ENCODE results near the gene SEMA4D.

SEMA4D gene

GRCh38 chr9:89358376-89358916 is 139.5 kb downstream of the SEMA4D start:
- 93 to 94% methylated on average over 3 of the region's 3 CpGs for WGBS, 2 experiments

GRCh38 chr9:89357331-89358197 is 140.3 kb downstream of the SEMA4D start:
- Histone ChIP-seq H3K27ac (ENCODE audit: insufficient read depth, low read depth, low read length, poor library complexity, severe bottlenecking) (no peak overlapping the region), H3K4me3 (ENCODE audit: insufficient read depth, low read depth, low read length) (no peak overlapping the region), H3K27me3 (ENCODE audit: control insufficient read depth, insufficient read depth, low read length, poor library complexity, severe bottlenecking) (no peaks in the 10 kb centered on the region), H3K36me3 (ENCODE audit: control insufficient read depth, insufficient read depth, low read length) (peaks cover 42% of the 10 kb centered on the region), H3K9me3 (ENCODE audit: control insufficient read depth, low read length) (no peaks in the 10 kb centered on the region), H3K4me1 (ENCODE audit: control insufficient read depth, insufficient read depth, low read length) (no peaks in the 10 kb centered on the region)
- WGBS, 2 experiments: 95 to 96% methylated on average over 8 of the region's 8 CpGs

More at GRCh38 chr9:89358376-89358916, 139.5 kb downstream of the SEMA4D start:
- H3K36me3 ChIP-seq (ENCODE audit: control insufficient read depth, insufficient read depth, low read length): peaks cover 40% of the 10 kb centered on the region
- H3K27ac ChIP-seq (ENCODE audit: insufficient read depth, low read depth, low read length, poor library complexity, severe bottlenecking): no peak overlapping the region
- H3K4me1 ChIP-seq (ENCODE audit: control insufficient read depth, insufficient read depth, low read length): no peaks in the 10 kb centered on the region
- no peaks in the 10 kb centered on the region for H3K9me3 ChIP-seq (ENCODE audit: control insufficient read depth, low read length)
- H3K27me3 ChIP-seq (ENCODE audit: control insufficient read depth, insufficient read depth, low read length, poor library complexity, severe bottlenecking): no peaks in the 10 kb centered on the region
- H3K4me3 ChIP-seq (ENCODE audit: insufficient read depth, low read depth, low read length): no peak overlapping the region

GRCh38 chr9:89356782-89357181 is 141.1 kb downstream of the SEMA4D start:
- H3K27me3 ChIP-seq (ENCODE audit: control insufficient read depth, insufficient read depth, low read length, poor library complexity, severe bottlenecking): no peaks in the 10 kb centered on the region
- H3K27ac ChIP-seq (ENCODE audit: insufficient read depth, low read depth, low read length, poor library complexity, severe bottlenecking): no peak overlapping the region
- no peak overlapping the region for H3K4me3 ChIP-seq (ENCODE audit: insufficient read depth, low read depth, low read length)
- peaks cover 50% of the 10 kb centered on the region for H3K36me3 ChIP-seq (ENCODE audit: control insufficient read depth, insufficient read depth, low read length)
- no peaks in the 10 kb centered on the region for H3K9me3 ChIP-seq (ENCODE audit: control insufficient read depth, low read length)
- 88 to 97% methylated on average over 2 of the region's 2 CpGs for WGBS, 2 experiments
- H3K4me1 ChIP-seq (ENCODE audit: control insufficient read depth, insufficient read depth, low read length): no peaks in the 10 kb centered on the region

- Histone ChIP-seq H3K9me3 (ENCODE audit: control insufficient read depth, low read length) (no peaks in the 10 kb centered on the region), H3K36me3 (ENCODE audit: control insufficient read depth, insufficient read depth, low read length) (peaks cover 58% of the 10 kb centered on the region), H3K27me3 (ENCODE audit: control insufficient read depth, insufficient read depth, low read length, poor library complexity, severe bottlenecking) (no peaks in the 10 kb centered on the region), H3K27ac (ENCODE audit: insufficient read depth, low read depth, low read length, poor library complexity, severe bottlenecking) (no peak overlapping the region), H3K4me3 (ENCODE audit: insufficient read depth, low read depth, low read length) (no peak overlapping the region), H3K4me1 (ENCODE audit: control insufficient read depth, insufficient read depth, low read length) (no peaks in the 10 kb centered on the region)
- WGBS, 2 experiments: 96 to 97% methylated on average over 6 of the region's 6 CpGs
These were observed 143.4 kb downstream of the SEMA4D start for GRCh38 chr9:89354471-89354870.

GRCh38 chr9:89353989-89354388 is 143.9 kb downstream of the SEMA4D start:
- 91 to 93% methylated on average over 3 of the region's 3 CpGs for WGBS, 2 experiments
- Histone ChIP-seq H3K27me3 (ENCODE audit: control insufficient read depth, insufficient read depth, low read length, poor library complexity, severe bottlenecking) (no peaks in the 10 kb centered on the region), H3K4me1 (ENCODE audit: control insufficient read depth, insufficient read depth, low read length) (no peaks in the 10 kb centered on the region), H3K4me3 (ENCODE audit: insufficient read depth, low read depth, low read length) (no peak overlapping the region), H3K27ac (ENCODE audit: insufficient read depth, low read depth, low read length, poor library complexity, severe bottlenecking) (no peak overlapping the region), H3K9me3 (ENCODE audit: control insufficient read depth, low read length) (no peaks in the 10 kb centered on the region), H3K36me3 (ENCODE audit: control insufficient read depth, insufficient read depth, low read length) (peaks cover 59% of the 10 kb centered on the region)

GRCh38 chr9:89352874-89353649 is 144.9 kb downstream of the SEMA4D start:
- H3K4me3 ChIP-seq (ENCODE audit: insufficient read depth, low read depth, low read length): no peak overlapping the region
- no peaks in the 10 kb centered on the region for H3K4me1 ChIP-seq (ENCODE audit: control insufficient read depth, insufficient read depth, low read length)
- no peak overlapping the region for H3K27ac ChIP-seq (ENCODE audit: insufficient read depth, low read depth, low read length, poor library complexity, severe bottlenecking)
- no peaks in the 10 kb centered on the region for H3K27me3 ChIP-seq (ENCODE audit: control insufficient read depth, insufficient read depth, low read length, poor library complexity, severe bottlenecking)
- peaks cover 64% of the 10 kb centered on the region for H3K36me3 ChIP-seq (ENCODE audit: control insufficient read depth, insufficient read depth, low read length)
- H3K9me3 ChIP-seq (ENCODE audit: control insufficient read depth, low read length): no peaks in the 10 kb centered on the region
- 96% methylated on average over 8 of the region's 8 CpGs for WGBS, 2 experiments

GRCh38 chr9:89352451-89352850 is 145.5 kb downstream of the SEMA4D start:
- 91 to 95% methylated on average over 3 of the region's 3 CpGs for WGBS, 2 experiments
- no peaks in the 10 kb centered on the region for H3K4me1 ChIP-seq (ENCODE audit: control insufficient read depth, insufficient read depth, low read length)
- no peak overlapping the region for H3K4me3 ChIP-seq (ENCODE audit: insufficient read depth, low read depth, low read length)
- peaks cover 65% of the 10 kb centered on the region for H3K36me3 ChIP-seq (ENCODE audit: control insufficient read depth, insufficient read depth, low read length)
- no peaks in the 10 kb centered on the region for H3K27me3 ChIP-seq (ENCODE audit: control insufficient read depth, insufficient read depth, low read length, poor library complexity, severe bottlenecking)
- H3K9me3 ChIP-seq (ENCODE audit: control insufficient read depth, low read length): no peaks in the 10 kb centered on the region
- no peak overlapping the region for H3K27ac ChIP-seq (ENCODE audit: insufficient read depth, low read depth, low read length, poor library complexity, severe bottlenecking)

- no peaks in the 10 kb centered on the region for H3K9me3 ChIP-seq (ENCODE audit: control insufficient read depth, low read length)
- no peaks in the 10 kb centered on the region for H3K4me1 ChIP-seq (ENCODE audit: control insufficient read depth, insufficient read depth, low read length)
- no peak overlapping the region for H3K27ac ChIP-seq (ENCODE audit: insufficient read depth, low read depth, low read length, poor library complexity, severe bottlenecking)
- H3K4me3 ChIP-seq (ENCODE audit: insufficient read depth, low read depth, low read length): no peak overlapping the region
- 94 to 95% methylated on average over 6 of the region's 6 CpGs for WGBS, 2 experiments
- H3K36me3 ChIP-seq (ENCODE audit: control insufficient read depth, insufficient read depth, low read length): peaks cover 68% of the 10 kb centered on the region
- no peaks in the 10 kb centered on the region for H3K27me3 ChIP-seq (ENCODE audit: control insufficient read depth, insufficient read depth, low read length, poor library complexity, severe bottlenecking)
These were observed 146.2 kb downstream of the SEMA4D start for GRCh38 chr9:89351584-89352300.

GRCh38 chr9:89350988-89351557 is 146.8 kb downstream of the SEMA4D start:
- Histone ChIP-seq H3K27ac (ENCODE audit: insufficient read depth, low read depth, low read length, poor library complexity, severe bottlenecking) (no peak overlapping the region), H3K4me1 (ENCODE audit: control insufficient read depth, insufficient read depth, low read length) (no peaks in the 10 kb centered on the region), H3K36me3 (ENCODE audit: control insufficient read depth, insufficient read depth, low read length) (peaks cover 73% of the 10 kb centered on the region), H3K4me3 (ENCODE audit: insufficient read depth, low read depth, low read length) (no peak overlapping the region), H3K27me3 (ENCODE audit: control insufficient read depth, insufficient read depth, low read length, poor library complexity, severe bottlenecking) (no peaks in the 10 kb centered on the region), H3K9me3 (ENCODE audit: control insufficient read depth, low read length) (no peaks in the 10 kb centered on the region)
- 91 to 94% methylated on average over 2 of the region's 2 CpGs for WGBS, 2 experiments
